D721Med (cell line): Measurements from ENCODE around the gene NEGR1.

Source experiments
- DNase-seq: peaks from one replicate; pipeline ENCODE4 v3.0.0; 2011; ENCODE audit warnings: low spot score; ENCODE audit not compliant: insufficient read length
- FAIRE-seq: peaks from 2 replicates; lab custom pipeline; 2011; peaks lifted over from hg19 to GRCh38; lab: Jason Lieb, UNC
- TF ChIP-seq, protein P1 (sequence below): IDR thresholded peaks from 2 replicates; pipeline ENCODE4 v1.5.1; 2012; ENCODE audit warnings: mild to moderate bottlenecking, control low read depth; ENCODE audit not compliant: insufficient read depth; ENCODE audit errors: missing control alignments

Gene NEGR1

GRCh38 chr1:72235062-72235461 is 47.3 kb downstream of the NEGR1 start:
- no peak for DNase-seq
- TF ChIP-seq, protein P1, sequence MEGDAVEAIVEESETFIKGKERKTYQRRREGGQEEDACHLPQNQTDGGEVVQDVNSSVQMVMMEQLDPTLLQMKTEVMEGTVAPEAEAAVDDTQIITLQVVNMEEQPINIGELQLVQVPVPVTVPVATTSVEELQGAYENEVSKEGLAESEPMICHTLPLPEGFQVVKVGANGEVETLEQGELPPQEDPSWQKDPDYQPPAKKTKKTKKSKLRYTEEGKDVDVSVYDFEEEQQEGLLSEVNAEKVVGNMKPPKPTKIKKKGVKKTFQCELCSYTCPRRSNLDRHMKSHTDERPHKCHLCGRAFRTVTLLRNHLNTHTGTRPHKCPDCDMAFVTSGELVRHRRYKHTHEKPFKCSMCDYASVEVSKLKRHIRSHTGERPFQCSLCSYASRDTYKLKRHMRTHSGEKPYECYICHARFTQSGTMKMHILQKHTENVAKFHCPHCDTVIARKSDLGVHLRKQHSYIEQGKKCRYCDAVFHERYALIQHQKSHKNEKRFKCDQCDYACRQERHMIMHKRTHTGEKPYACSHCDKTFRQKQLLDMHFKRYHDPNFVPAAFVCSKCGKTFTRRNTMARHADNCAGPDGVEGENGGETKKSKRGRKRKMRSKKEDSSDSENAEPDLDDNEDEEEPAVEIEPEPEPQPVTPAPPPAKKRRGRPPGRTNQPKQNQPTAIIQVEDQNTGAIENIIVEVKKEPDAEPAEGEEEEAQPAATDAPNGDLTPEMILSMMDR: no peak
- no peak for FAIRE-seq

GRCh38 chr1:72230746-72231145 is 51.6 kb downstream of the NEGR1 start:
- no peak for FAIRE-seq
- no peak for DNase-seq
- TF ChIP-seq, protein P1: no peak

DNA sequence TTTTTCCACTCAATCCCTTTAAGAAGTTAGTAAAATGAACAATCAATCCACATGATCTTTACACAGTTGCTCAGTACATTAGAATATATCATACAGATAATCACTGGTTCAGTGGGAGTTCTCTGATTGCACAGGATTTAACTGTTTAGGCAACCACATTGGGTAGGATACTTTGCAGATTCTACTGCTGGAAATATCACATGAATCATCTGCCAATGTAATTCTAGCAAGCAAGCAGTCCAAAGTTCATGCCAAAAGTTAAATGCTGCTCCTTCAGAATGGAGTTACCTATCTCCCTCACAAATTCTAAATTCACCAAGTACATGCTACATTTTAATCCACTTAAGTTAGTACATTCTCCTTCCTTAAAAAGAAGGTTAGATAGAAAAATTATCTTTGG is 52.4 kb downstream of the NEGR1 start:
- DNase-seq (no peak), FAIRE-seq (no peak)
- TF ChIP-seq, protein P1: no peak

GRCh38 chr1:72227667-72228066 is 54.7 kb downstream of the NEGR1 start:
- DNase-seq: no peak
- TF ChIP-seq, protein P1: no peak
- FAIRE-seq: no peak

- TF ChIP-seq, protein P1: no peak
- FAIRE-seq (no peak), DNase-seq (no peak)
These were observed 57.8 kb downstream of the NEGR1 start for GRCh38 chr1:72224506-72224905.

- TF ChIP-seq, protein P1: no peak
- FAIRE-seq: no peak
- no peak for DNase-seq
These were observed 60.5 kb downstream of the NEGR1 start for GRCh38 chr1:72221811-72222210.

GRCh38 chr1:72218141-72218739 is 64.1 kb downstream of the NEGR1 start:
- TF ChIP-seq, protein P1: no peak
- DNase-seq: no peak
- FAIRE-seq: no peak
